ENCODE data around the gene CABLES2. TPM values are rescaled to one million over a fixed set of nuclear protein-coding genes. Genes with fewer than 3 reads are reported as not detected.

Gene CABLES2
- 10 to 100 TPM; 11.7 to 12.4 TPM for total RNA-seq

DNA sequence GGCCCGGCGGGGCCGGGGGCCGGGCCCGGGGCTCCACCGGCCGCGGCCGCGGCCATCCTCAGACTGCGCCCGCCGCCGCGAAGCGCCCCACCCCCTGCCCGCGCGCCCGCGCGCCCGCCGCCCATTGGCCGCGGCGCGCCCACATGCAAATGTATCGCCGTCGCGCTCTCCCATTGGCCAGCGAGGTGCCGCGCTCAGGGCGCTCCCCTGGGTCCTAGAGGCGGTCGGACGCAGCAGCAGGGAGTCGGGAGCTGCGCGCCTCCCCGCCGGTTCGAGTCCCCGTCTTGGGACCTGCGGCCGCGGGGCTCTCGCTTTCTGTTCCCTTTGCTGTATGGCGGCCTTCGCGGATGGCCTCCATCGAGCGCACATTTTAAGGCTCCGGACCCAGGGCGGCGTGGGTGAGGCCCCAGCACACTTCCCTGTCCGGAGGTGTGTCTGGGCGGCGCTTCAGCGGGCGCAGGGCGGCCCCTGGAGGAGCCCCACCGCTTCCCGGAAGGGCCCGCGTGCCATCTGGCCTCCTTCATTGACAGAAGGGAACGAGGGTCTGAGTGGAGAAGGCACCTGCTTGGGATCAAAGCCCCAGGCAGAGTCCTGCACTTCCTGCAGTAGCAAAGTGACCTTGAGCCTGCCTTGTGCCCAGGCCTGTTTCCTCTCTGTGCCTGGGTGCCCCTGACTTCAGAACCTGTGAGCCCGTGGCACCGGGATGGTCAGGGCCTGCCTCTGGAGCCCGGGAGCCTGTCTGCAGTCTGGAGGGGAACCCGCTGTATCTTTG lies at the start of gene CABLES2:
Gene CABLES2, minus strand, starts transcription at position 65 of the 772 bp plus-strand sequence. Its CDS starts 9 bp downstream, at position 56.

GRCh38 chr20:62427172-62428001 lies 20.3 kb upstream of the CABLES2 start, which contains the start of gene RBBP8NL:
TSS of gene RBBP8NL (minus strand) at chr20:62427539. CDS start at chr20:62419647, 7,892 bp downstream.

DNA sequence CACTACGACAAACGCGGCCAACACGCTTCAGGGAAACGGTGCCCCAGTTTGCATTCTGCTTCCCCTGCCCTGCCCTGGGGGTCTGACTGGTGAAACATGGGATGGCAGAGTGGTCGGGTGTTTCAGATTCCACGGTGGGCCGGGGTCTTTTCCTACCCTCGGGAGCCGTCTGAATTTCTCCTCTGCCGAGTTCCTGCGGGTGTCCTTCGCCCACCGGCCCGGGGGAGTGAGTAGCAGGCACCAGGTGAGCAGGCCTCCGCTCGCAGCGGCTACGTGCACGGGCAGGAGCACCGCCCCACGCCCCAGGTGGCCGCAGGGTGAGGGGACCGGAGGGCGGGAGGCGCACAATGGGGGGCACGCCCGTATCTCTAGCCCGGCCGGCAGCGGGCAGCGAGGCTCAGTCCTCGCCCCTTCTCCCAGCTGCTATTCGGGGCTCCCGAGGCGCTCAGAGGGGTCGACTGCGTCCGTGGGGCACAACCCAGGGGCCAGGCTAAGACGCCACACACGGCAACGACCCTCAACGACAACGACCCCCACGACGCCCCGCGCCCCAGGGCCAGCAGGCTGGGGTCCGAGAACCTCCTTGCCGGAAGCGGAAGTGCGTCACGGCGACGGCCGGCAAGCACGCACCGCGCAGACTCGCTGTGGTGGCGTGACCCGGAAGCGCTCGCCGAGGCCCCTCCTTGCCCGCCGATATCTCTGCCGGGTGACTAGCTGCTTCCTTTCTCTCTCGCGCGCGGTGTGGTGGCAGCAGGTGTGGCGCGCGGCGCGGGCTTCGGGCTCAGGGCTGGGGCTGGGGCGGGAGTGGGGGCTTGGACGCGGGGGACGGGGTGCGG lies 20.5 kb downstream of the CABLES2 start, which contains the start of gene RPS21:
Gene RPS21, plus strand, starts transcription at position 721 of the 836 bp plus-strand sequence. CDS start 236 bp downstream, outside the sequence.

DNA sequence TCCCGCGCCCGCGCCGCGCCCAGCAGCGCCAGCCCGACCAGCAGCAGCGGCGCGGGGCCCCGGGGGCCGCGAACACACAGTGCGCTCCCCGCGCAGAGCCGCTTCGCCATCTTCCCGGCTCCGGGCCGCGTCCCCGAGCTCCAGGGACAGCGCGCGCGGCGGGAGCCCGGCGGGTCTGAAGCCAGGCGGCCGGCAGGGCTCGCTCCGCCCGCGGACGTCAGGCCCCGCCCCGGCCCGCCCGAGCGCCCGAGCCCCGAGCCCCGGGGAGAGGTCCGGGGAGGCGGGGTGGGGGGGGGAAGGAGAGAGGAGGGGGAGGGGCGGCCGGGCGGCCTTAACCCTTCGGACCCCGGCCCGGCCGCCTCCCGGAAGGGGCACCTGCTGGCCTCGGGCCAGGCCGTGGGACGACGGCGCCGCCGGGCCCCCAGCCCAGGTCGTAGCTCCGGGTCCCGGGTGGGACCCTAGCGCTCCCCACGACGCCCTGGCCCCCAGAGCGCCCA lies 39.9 kb downstream of the CABLES2 start, which contains the start of gene LAMA5:
Gene LAMA5, minus strand, starts transcription at position 177 of the 497 bp plus-strand sequence. Its CDS starts 67 bp downstream, at position 110.

Other genes starting within 250 kb of the CABLES2 start
- 10 to 100 TPM; 25.1 to 27.7 TPM for gene MTG2, start 224.3 kb downstream of the CABLES2 start, total RNA-seq
- gene HRH3, start 187.0 kb downstream of the CABLES2 start, total RNA-seq = not detected
- 10 to 100 TPM; 34.5 to 37.3 TPM for gene OSBPL2, start 168.8 kb downstream of the CABLES2 start, total RNA-seq
- 10 to 100 TPM; 68.2 to 69.4 TPM for gene ADRM1, start 104.3 kb downstream of the CABLES2 start, total RNA-seq
- 1 to 10 TPM in 1 of 2 experiments, under 1 TPM in 1; 0.94 to 1.2 TPM for gene LAMA5, start 40.0 kb downstream of the CABLES2 start, total RNA-seq
- 1,000 to 10,000 TPM; 2,736 to 2,757 TPM for gene RPS21, start 20.2 kb downstream of the CABLES2 start, total RNA-seq
- not detected for gene RBBP8NL, start 20.3 kb upstream of the CABLES2 start, total RNA-seq
- gene GATA5, start 68.7 kb upstream of the CABLES2 start, total RNA-seq = not detected
- gene SLCO4A1, start 235.2 kb upstream of the CABLES2 start, total RNA-seq = 10 to 100 TPM; 58.0 to 66.6 TPM

All from activated naive CD4-positive, alpha-beta T cell treated with anti-CD3 and anti-CD28 coated beads, Interleukin-2, amount 10 ng/mL, durations not matched to agents 5 hours and 36 hours (primary cell).